Chondrocyte (in vitro differentiated cells): Measurements from ENCODE around the gene SIX1. TPM values are rescaled to one million over a fixed set of nuclear protein-coding genes. Genes with fewer than 3 reads are reported as not detected.
A peak's percentile ranks its signal among the peaks of the same experiment; 100 is the strongest.

Experiments
- DNase-seq: peaks from one replicate; pipeline ENCODE4 v3.0.0; 2021; ENCODE audit warnings: mixed read lengths, low spot score
- H3K27ac Mint-ChIP-seq: one replicate; pipeline ENCODE4 v1.8.0; 2021; ENCODE audit warnings: mild to moderate bottlenecking, moderate library complexity, mixed read lengths; ENCODE audit not compliant: unreplicated experiment
- H3K27me3 Mint-ChIP-seq: 2 replicates; pipeline ENCODE4 v1.8.0; 2021; ENCODE audit warnings: low read depth, mixed read lengths
- H3K36me3 Mint-ChIP-seq: 2 replicates; pipeline ENCODE4 v1.8.0; 2021; ENCODE audit warnings: low read depth, mixed read lengths
- H3K4me1 Mint-ChIP-seq: 2 replicates; pipeline ENCODE4 v1.8.0; 2021; ENCODE audit warnings: low read depth, mild to moderate bottlenecking, mixed read lengths
- H3K4me3 Mint-ChIP-seq: one replicate; pipeline ENCODE4 v1.8.0; 2021; ENCODE audit warnings: mild to moderate bottlenecking, moderate library complexity, mixed read lengths; ENCODE audit not compliant: unreplicated experiment
- H3K9me3 Mint-ChIP-seq: 2 replicates; pipeline ENCODE4 v1.8.0; 2021; ENCODE audit warnings: low read depth, mixed read lengths
- CTCF ChIP-seq: fragments of 200-600 bp; sonication (generic); IDR thresholded peaks from 2 replicates; pipeline ENCODE4 v1.5.0; 2021; ENCODE audit warnings: antibody characterized with exemption, mild to moderate bottlenecking, moderate library complexity
- total RNA-seq: library from RNA; stranded (reverse); gene quantifications from 3 replicates; pipeline ENCODE4 v1.2.1, GENCODE V29; 2021

Gene SIX1
- total RNA-seq, 1 donor from 2014 or later: 94.6 TPM

DNA sequence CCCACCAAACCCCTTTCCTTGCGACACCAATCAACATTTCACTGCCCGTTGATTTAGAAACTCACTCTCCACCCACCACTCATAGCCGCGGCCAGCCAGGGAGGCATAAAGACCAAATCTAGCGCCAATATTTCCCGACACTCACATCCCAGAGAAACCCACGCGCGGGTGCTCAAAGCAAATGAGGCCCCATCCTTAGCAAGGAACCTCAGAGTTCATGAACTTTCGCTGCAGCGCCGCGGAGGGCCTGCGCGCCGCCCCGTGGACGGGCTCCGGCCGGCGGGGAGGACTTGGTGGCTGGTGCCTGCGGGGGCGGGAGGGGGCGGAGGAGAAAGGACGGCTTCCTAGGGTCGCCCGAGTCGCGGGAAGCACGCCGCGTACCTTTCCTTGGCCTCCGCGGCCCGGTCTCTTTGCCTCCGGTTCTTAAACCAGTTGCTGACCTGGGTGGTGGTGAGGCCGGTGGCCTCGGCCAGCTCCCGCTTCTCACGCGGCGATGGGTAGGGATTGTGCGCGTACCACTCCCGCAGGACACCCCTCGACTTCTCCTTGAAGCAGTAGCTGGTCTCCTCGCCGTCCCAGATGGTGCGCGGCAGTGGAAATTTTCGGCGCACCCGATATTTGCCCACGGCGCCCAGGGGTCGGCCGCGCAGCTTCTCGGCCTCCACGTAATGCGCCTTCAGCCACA is 886 bp downstream of the SIX1 start:
- peaks cover 63% of the 10 kb centered on the region for H3K4me1 Mint-ChIP-seq
- no peak for TF ChIP-seq CTCF
- H3K36me3 Mint-ChIP-seq: peaks cover 47% of the 10 kb centered on the region
- DNase-seq: no peak
- H3K27ac Mint-ChIP-seq: peak overlapping the region; percentile 98
- no peaks in the 10 kb centered on the region for H3K9me3 Mint-ChIP-seq
- no peaks in the 10 kb centered on the region for H3K27me3 Mint-ChIP-seq
- H3K4me3 Mint-ChIP-seq: peak overlapping the region; percentile 98

DNA sequence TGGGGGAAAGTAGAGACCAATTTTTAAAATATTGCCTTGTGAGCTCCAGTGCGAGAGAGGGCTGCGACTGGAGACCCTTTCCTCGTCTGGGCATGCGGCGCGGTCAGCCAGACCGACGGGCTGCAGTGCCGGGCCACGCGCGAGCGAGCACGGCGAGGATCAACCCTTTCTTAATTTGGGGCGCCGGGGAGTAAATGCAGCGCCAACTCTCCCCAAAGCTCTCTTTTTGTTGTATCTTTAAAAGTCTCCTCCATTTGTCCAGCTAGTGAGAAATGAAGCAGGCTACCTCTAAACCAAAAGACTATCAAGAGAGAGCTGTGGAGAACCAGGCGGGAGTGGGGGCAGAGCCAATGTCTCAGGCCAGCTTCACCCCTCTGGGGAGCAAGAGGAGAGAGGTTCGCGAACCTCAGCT is 1.4 kb downstream of the SIX1 start:
- TF ChIP-seq CTCF: no peak
- DNase-seq: no peak
- Mint-ChIP-seq H3K9me3 (no peaks in the 10 kb centered on the region), H3K27me3 (no peaks in the 10 kb centered on the region), H3K4me3 (peak overlapping the region; percentile 98), H3K27ac (peak overlapping the region; percentile 98), H3K4me1 (peaks cover 63% of the 10 kb centered on the region), H3K36me3 (peaks cover 52% of the 10 kb centered on the region)

- DNase-seq: no peak
- Mint-ChIP-seq H3K9me3 (no peaks in the 10 kb centered on the region), H3K27me3 (no peaks in the 10 kb centered on the region), H3K36me3 (peaks cover 55% of the 10 kb centered on the region), H3K4me1 (peaks cover 61% of the 10 kb centered on the region), H3K4me3 (peak overlapping the region; percentile 98), H3K27ac (peak overlapping the region; percentile 98)
- no peak for TF ChIP-seq CTCF
These were observed 2.0 kb downstream of the SIX1 start for GRCh38 chr14:60647081-60647836.

DNA sequence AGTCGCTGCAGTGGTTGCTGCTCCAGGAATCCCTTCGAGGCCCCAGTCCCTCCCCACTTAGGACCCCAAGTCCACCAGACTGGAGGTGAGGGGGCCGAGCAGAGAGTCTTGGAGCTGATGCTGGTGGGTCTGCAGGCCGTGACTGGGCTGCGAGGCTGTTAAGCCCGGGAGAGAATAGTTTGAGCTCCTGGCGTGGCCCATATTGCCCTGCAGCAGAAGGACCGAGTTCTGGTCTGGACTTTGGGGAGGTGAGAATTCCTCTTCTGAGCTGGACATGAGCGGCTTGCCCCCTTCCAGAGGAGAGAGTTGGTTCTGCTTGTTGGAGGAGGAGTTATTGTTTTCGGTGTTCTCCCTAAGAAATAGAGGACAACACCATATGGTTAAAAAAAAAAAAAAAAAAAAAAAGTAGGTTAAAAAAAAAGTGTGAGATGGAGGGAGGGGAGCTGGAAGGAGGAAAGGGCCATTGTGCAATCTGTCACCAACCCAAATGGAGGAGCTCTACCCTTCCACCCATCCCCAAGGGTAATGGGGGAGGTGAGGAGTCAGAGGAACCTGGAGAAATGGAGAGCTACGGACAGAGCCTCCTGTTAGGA is 3.0 kb downstream of the SIX1 start:
- Mint-ChIP-seq H3K36me3 (peaks cover 62% of the 10 kb centered on the region), H3K9me3 (no peaks in the 10 kb centered on the region), H3K27me3 (no peaks in the 10 kb centered on the region), H3K4me3 (peak overlapping the region; percentile 98), H3K4me1 (peaks cover 59% of the 10 kb centered on the region), H3K27ac (peak overlapping the region; percentile 98)
- DNase-seq: no peak
- no peak for TF ChIP-seq CTCF

DNA sequence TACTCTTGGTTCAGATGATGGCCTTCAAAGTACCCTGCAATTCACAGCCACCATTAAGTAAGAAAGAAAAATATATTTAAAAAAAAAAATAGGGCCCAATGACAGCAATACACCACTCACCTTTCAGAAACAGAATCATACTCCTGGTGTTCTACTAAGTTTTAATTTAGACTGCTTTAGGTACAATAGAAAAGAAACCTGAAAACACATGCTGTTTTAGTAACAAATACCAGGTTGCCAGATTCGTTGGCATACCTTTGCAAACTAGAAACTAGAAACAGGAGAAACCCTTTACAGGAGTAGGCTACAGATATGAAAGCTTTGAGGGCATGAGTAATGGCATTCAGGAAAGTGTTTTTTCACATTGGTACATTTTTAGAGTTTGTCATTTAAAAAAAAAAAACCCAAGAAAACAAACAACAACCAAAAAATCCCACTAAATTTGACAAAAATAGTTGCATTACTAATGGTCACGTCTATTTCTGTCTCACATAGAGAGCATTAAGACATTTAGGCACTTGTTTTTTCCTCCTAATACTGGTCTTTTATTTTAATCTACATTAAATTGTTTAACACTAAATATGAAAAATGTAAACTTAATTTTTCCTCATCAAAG is 4.0 kb downstream of the SIX1 start:
- peaks cover 67% of the 10 kb centered on the region for H3K36me3 Mint-ChIP-seq
- peak overlapping the region; percentile 98 for H3K27ac Mint-ChIP-seq
- no peak for TF ChIP-seq CTCF
- peaks cover 59% of the 10 kb centered on the region for H3K4me1 Mint-ChIP-seq
- no peaks in the 10 kb centered on the region for H3K9me3 Mint-ChIP-seq
- no peaks in the 10 kb centered on the region for H3K27me3 Mint-ChIP-seq
- no peak for DNase-seq
- H3K4me3 Mint-ChIP-seq: peak overlapping the region; percentile 98
